Aorta (tissue), 5 donors: ENCODE measurements around the gene METRNL. TPM values are rescaled to one million over a fixed set of nuclear protein-coding genes. Genes with fewer than 3 reads are reported as not detected.
"Not testable (repeated sequence)": the region's sequence is repeated elsewhere in the genome, so short reads cannot be mapped to it uniquely, and the experiment has no call there.

Source experiments
- ATAC-seq: fragments of 200-7000 bp; cut with Tn5 transposase; one replicate; pipeline ENCODE4 v1.9.1; 2022; ENCODE audit warnings: moderate library complexity; ENCODE audit not compliant: low FRiP score
- DNase-seq, 2 donors: peaks; one replicate each; pipeline ENCODE4 v3.0.0-alpha.2; 2020
- H3K27ac ChIP-seq, 2 donors: one replicate each; pipeline ENCODE4 v1.5.1; 2013; ENCODE audit warnings: low read length in 2 of 2, mild to moderate bottlenecking in 2 of 2, moderate library complexity in 2 of 2, control low read depth in 1 of 2, inconsistent platforms in 1 of 2, low read depth in 1 of 2
- H3K27me3 ChIP-seq, 2 donors: one replicate each; pipeline ENCODE4 v1.6.1; 2013; ENCODE audit warnings: control low read depth in 1 of 2, low read length in 1 of 2, mild to moderate bottlenecking in 1 of 2, moderate library complexity in 1 of 2; ENCODE audit not compliant: insufficient read depth in 2 of 2, control insufficient read depth in 1 of 2
- H3K36me3 ChIP-seq, 2 donors: one replicate each; pipeline ENCODE4 v1.6.1; 2013; ENCODE audit warnings: control low read depth in 1 of 2, low read length in 1 of 2, mild to moderate bottlenecking in 1 of 2; ENCODE audit not compliant: insufficient read depth in 2 of 2, control insufficient read depth in 1 of 2
- H3K4me1 ChIP-seq, 2 donors: one replicate each; pipeline ENCODE4 v1.6.1; 2013; ENCODE audit warnings: low read length in 2 of 2, control low read depth in 1 of 2, mild to moderate bottlenecking in 1 of 2, moderate library complexity in 1 of 2; ENCODE audit not compliant: insufficient read depth in 2 of 2, control insufficient read depth in 1 of 2
- H3K4me3 ChIP-seq, 2 donors: one replicate each; pipeline ENCODE4 v1.5.1; 2013; ENCODE audit warnings: low read length in 2 of 2, control low read depth in 1 of 2, mild to moderate bottlenecking in 1 of 2
- H3K9me3 ChIP-seq: one replicate; pipeline ENCODE4 v1.6.1; 2013; ENCODE audit warnings: mild to moderate bottlenecking, low read length; ENCODE audit not compliant: control insufficient read depth
- WGBS, 2 donors: extraction: QIAGEN DNeasy Blood & Tissue Kit; methylation state at CpG; one replicate each; pipeline ENCODE4 v1.1.7; 2013; 5-methylcytosine and 5-hydroxymethylcytosine counted together
- intact Hi-C, 2 donors: fragments of 100-400 bp; cut with DNase I; formaldehyde crosslinking; loops; one replicate each; pipeline versions ENCODE4 v1.14.2 to v1.15.0; 2022
- long read RNA-seq, 2 donors: library from polyadenylated mRNA; unstranded; transcript quantifications; one replicate each; pipeline ENCODE4 v2.0.0, GENCODE V29; 2020 to 2021
- polyA plus RNA-seq, 2 donors: library from polyadenylated mRNA; stranded (reverse); fragments of 200-250 nt; gene quantifications; one replicate each; pipeline ENCODE4 v1.2.3, GENCODE V29; 2013
- total RNA-seq, 2 donors: library from RNA; stranded (reverse); fragmentation: NEBNext Ultra II Directional; extraction: Animal tissue kit (Norgen Biotek cat#: 25700); gene quantifications; one replicate each; pipeline ENCODE4 v1.2.1, GENCODE V29; 2021
- donor health status: healthy with polysubstance abuse.
- donor health status: Bipolar disorder and iron deficiency.
- donor health status: DM: no; HTN: no; CAD: no.
- donor health status: DM: no; HTN: no; CAD: no.
- donor health status: DM: yes; HTN: yes; CAD: no.

Gene METRNL, protein sequence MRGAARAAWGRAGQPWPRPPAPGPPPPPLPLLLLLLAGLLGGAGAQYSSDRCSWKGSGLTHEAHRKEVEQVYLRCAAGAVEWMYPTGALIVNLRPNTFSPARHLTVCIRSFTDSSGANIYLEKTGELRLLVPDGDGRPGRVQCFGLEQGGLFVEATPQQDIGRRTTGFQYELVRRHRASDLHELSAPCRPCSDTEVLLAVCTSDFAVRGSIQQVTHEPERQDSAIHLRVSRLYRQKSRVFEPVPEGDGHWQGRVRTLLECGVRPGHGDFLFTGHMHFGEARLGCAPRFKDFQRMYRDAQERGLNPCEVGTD
- total RNA-seq (100 to 1,000 TPM; 126 to 176 TPM), polyA plus RNA-seq (10 to 100 TPM; 35.3 to 81.5 TPM)
- long read RNA-seq, donor 1, transcript METRNL-203 (3 exons, 1,900 nt), result major isoform, 17 of 32 reads
- long read RNA-seq, donor 1, transcript METRNL-201 (4 exons, 1,605 nt), result minor isoform, 6 of 32 reads
- long read RNA-seq, donor 1, partial matches to known transcripts, result 2 of 32 reads
- long read RNA-seq, donor 1, other reads (novel, unspliced or antisense), result 7 of 32 reads
- long read RNA-seq, donor 2, transcript METRNL-201 (4 exons, 1,605 nt), result major isoform, 73 of 86 reads
- long read RNA-seq, donor 2, transcript METRNL-203 (3 exons, 1,900 nt), result minor isoform, 6 of 86 reads
- long read RNA-seq, donor 2, partial matches to known transcripts, result 4 of 86 reads
- long read RNA-seq, donor 2, other reads (novel, unspliced or antisense), result 3 of 86 reads

DNA sequence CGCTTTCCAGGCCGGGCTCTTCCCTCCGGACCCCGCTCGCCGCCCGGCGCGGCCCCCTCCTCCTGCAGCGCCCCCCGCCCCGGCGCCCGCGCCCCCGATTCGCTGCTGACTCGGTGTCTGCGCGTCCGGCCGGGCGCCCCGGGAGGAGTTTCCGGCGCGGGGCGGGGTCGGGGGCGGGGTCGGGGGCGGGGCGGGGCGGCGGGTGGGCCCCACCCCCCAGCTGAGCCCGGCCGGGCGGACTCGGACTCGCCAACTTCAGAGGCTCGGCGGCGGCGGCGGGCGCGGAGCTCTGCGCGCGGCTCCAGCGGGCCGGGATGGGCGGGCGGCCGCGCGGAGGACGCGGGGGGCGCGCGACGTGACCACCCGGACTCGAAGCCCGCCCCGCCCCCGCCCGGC is at the start of gene METRNL:
Gene METRNL (plus strand): TSS at position 258 of the 396 bp plus-strand sequence. CDS start 207 bp downstream, outside the sequence.
- DNase-seq (peak; percentile 89 to 95), ATAC-seq (peak; percentile 56)
- no peaks in the 10 kb centered on the region for H3K36me3 ChIP-seq
- intact Hi-C loops, result loop anchor here in 1 of 2 donors (5.0 kb wide), 2 partner anchors 117 to 297 kb away; no protein-coding TSS in a partner anchor
- no peaks in the 10 kb centered on the region for H3K9me3 ChIP-seq
- WGBS, 2 donors, result 0 to 1% methylated on average over 30 to 69 of the region's 69 CpGs
- H3K4me1 ChIP-seq, result no peaks in the 10 kb centered on the region
- H3K27me3 ChIP-seq, result no peaks in the 10 kb centered on the region
- H3K4me3 ChIP-seq, result peak within 1 kb of the TSS; percentile 92 to 95
- H3K27ac ChIP-seq, result peak within 1 kb of the TSS; percentile 46 to 76

DNA sequence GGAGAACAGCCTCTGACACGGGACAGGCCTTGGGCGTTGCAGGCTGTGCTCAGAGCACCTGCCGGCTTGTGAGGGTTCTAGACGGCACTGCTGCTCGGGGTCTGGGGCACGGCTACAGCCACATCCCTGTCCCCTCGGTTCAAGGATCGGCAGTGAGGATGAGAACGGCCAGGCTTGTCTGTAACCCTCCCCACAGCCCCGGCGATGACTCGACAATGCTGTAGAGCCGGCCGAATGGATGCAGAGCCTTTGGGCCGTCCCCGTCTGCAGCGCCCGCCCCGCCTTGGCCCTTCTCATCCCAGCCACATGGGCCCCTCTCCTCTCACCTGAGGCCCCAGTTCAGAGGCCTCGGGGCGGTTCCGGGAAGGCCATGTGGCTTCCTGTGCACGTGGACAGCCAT is 49.0 kb upstream of the METRNL start:
- no peak for ATAC-seq
- intact Hi-C loops, result no loop called here
- no peaks in the 10 kb centered on the region for H3K4me1 ChIP-seq
- H3K4me3 ChIP-seq, result no peak overlapping the region
- H3K27me3 ChIP-seq, result no peaks in the 10 kb centered on the region
- no peaks in the 10 kb centered on the region for H3K36me3 ChIP-seq
- whole genome bisulfite sequencing, 2 donors, result 92 to 93% methylated on average over 23 of the region's 23 CpGs
- no peaks in the 10 kb centered on the region for H3K9me3 ChIP-seq
- no peak for DNase-seq
- H3K27ac ChIP-seq, result no peak overlapping the region

DNA sequence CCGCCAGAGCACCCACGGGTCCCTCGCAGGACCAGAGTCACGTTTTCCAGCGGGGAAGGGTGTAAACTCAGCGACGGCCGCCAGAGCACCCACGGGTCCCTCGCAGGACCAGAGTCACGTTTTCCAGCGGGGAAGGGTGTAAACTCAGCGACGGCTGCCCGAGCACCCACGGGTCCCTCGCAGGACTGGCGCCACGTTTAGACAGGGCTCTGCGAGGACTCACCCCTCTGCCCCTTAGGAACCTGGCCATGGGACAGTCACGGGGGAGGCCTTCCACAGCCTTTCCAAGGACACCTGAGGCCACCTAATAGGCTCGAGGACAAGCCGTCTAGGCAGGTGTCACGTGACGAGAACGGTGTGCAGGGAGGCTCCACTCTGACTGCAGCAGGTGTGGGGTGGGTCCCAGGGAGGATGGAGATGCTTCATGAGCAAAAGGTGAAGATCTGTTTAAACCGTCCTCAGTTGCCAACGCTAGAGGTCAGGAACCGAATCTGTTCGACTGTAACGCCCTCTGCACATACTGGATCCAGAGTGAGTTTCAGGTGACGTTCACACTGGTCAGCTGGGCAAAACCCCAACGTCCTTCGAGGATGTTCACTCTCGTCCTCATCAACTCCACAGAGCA is 48.0 kb upstream of the METRNL start:
- Histone ChIP-seq H3K27me3 (no peaks in the 10 kb centered on the region), H3K4me3 (no peak overlapping the region), H3K27ac (no peak overlapping the region), H3K4me1 (no peaks in the 10 kb centered on the region), H3K9me3 (no peaks in the 10 kb centered on the region), H3K36me3 (no peaks in the 10 kb centered on the region)
- 94 to 95% methylated on average over 35 of the region's 35 CpGs for WGBS, 2 donors
- ATAC-seq (no peak), DNase-seq (no peak)
- intact Hi-C loops, result no loop called here

DNA sequence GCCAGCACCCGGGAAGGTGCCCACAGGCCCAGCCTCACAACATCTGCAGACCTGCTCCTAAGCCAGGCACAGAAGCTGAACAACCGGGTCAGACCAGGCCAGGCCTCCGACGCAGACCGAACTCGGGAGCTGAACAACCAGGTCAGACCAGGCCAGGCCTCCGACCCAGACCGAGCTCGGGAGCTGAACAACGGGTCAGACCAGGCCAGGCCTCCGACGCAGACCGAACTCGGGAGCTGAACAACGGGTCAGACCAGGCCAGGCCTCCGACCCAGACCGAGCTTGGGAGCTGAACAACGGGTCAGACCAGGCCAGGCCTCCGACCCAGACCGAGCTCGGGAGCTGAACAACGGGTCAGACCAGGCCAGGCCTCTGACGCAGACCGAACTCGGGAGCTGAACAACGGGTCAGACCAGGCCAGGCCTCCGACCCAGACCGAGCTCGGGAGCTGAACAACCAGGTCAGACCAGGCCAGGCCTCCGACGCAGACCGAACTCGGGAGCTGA is 47.4 kb upstream of the METRNL start:
- 90 to 93% methylated on average over 33 of the region's 33 CpGs for WGBS, 2 donors
- H3K4me3 ChIP-seq, H3K9me3 ChIP-seq, DNase-seq, intact Hi-C loops, H3K36me3 ChIP-seq, H3K4me1 ChIP-seq, H3K27me3 ChIP-seq, H3K27ac ChIP-seq, ATAC-seq: not testable (repeated sequence)

DNA sequence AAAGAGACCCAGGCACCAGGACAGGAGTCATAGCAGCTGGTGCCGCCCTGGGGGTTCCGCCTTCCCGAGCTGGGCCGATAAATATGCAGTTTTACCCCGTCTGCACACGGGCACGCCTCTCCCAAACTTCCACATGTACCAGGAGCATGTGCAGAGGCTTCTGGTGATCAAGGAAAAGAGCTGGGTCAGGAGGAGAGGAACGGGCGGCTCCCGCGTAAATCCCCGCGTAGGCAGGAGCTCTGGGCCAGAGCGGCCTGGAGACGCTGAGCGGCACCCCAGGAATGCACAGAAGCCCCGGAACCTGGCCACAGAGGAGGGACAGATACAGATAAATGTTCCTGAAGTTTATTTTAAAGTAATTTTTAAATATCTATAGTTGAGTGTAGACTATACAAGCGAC is 46.6 kb upstream of the METRNL start:
- intact Hi-C loops, result no loop called here
- no peak for ATAC-seq
- Histone ChIP-seq H3K4me1 (no peaks in the 10 kb centered on the region), H3K9me3 (no peaks in the 10 kb centered on the region), H3K36me3 (no peaks in the 10 kb centered on the region), H3K4me3 (no peak overlapping the region), H3K27ac (no peak overlapping the region), H3K27me3 (no peaks in the 10 kb centered on the region)
- WGBS, 2 donors, result 96% methylated on average over 18 of the region's 18 CpGs
- no peak for DNase-seq

DNA sequence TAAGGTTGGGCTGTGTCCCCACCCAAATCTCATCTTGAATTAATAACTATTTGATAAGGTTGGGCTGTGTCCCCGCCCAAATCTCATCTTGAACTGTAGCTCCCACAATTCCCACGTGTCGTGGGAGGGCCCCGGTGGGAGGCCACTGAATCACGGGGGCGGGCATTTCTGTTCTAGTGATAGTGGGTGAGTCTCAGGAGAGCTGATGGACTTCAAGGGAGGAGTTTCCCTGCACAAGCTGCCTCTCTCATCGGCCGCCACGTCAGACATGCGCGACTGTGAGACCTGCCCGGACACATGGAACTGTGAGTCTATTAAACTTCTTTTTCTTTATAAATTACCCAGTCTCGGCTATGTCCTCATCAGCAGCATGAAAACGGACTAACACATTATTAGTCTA is 44.9 kb upstream of the METRNL start:
- Histone ChIP-seq H3K9me3 (no peaks in the 10 kb centered on the region), H3K27me3 (no peaks in the 10 kb centered on the region), H3K4me1 (no peaks in the 10 kb centered on the region), H3K27ac (no peak overlapping the region), H3K36me3 (no peaks in the 10 kb centered on the region), H3K4me3 (no peak overlapping the region)
- 89 to 97% methylated on average over 14 of the region's 14 CpGs for WGBS, 2 donors
- no peak for DNase-seq
- no peak for ATAC-seq
- intact Hi-C loops, result no loop called here

DNA sequence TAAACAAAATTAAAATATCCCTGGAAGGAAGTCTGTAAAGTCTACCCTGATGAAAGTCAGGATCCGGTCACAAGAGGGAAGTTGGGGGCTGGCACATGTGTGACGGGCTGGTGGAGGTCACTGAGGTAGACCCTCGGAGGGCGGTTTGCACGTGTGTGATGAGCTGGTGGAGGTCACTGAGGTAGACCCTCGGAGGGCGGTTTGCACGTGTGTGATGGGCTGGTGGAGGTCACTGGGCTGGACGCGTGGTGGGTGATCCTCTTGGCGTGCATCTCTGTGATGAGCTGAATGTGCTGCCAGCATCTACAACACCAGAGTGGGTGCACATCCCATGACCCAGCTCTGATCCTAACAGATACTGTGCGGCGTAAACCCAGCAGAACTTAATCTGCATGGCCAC is 43.7 kb upstream of the METRNL start:
- H3K27me3 ChIP-seq, result no peaks in the 10 kb centered on the region
- H3K36me3 ChIP-seq, result no peaks in the 10 kb centered on the region
- intact Hi-C loops, result no loop called here
- no peak overlapping the region for H3K27ac ChIP-seq
- 82 to 86% methylated on average over 13 of the region's 13 CpGs for WGBS, 2 donors
- H3K4me3 ChIP-seq, result no peak overlapping the region
- ATAC-seq (no peak), DNase-seq (no peak)
- no peaks in the 10 kb centered on the region for H3K4me1 ChIP-seq
- no peaks in the 10 kb centered on the region for H3K9me3 ChIP-seq

DNA sequence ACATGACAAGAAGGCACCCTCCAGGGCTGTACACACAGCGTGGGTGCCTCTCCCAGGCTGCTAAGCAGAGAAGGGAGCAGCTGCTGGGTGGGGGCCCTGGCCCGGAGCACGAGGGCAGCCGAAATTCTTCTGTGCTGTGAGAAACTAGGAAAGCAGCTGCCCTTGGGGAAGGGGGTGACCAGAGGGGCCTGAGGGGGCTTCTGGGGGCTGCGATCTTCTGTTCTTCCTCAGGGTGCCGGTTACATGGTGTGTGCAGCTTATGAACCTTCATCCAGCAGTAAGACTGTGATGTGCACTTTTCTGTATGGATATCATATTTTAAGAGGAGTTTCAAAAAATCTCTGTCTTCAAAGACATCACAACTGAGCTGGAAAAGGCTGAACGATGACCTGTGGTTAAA is 43.2 kb upstream of the METRNL start:
- 94 to 96% methylated on average over 7 of the region's 7 CpGs for WGBS, 2 donors
- Histone ChIP-seq H3K4me3 (no peak overlapping the region), H3K27me3 (no peaks in the 10 kb centered on the region), H3K4me1 (no peaks in the 10 kb centered on the region), H3K27ac (no peak overlapping the region), H3K9me3 (no peaks in the 10 kb centered on the region), H3K36me3 (no peaks in the 10 kb centered on the region)
- no peak for DNase-seq
- intact Hi-C loops, result no loop called here
- no peak for ATAC-seq
